HG03565 (cell line): ENCODE measurements around the gene OR56A3.
A peak's percentile ranks its signal among the peaks of the same experiment; 100 is the strongest.
"Not testable (repeated sequence)": the region's sequence is repeated elsewhere in the genome, so short reads cannot be mapped to it uniquely, and the experiment has no call there.

ENCODE experiments used
- ATAC-seq: cut with Tn5 transposase; IDR thresholded peaks from one replicate; pipeline ENCODE4 v1.9.1; 2021; ENCODE audit warnings: mild to moderate bottlenecking, moderate library complexity; ENCODE audit not compliant: unreplicated experiment

Gene OR56A3, protein sequence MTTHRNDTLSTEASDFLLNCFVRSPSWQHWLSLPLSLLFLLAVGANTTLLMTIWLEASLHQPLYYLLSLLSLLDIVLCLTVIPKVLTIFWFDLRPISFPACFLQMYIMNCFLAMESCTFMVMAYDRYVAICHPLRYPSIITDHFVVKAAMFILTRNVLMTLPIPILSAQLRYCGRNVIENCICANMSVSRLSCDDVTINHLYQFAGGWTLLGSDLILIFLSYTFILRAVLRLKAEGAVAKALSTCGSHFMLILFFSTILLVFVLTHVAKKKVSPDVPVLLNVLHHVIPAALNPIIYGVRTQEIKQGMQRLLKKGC

GRCh38 chr11:5941951-5942350 lies at the start of gene OR56A3:
OR56A3 (plus strand) TSS chr11:5942251; CDS start chr11:5947347, 5,096 bp downstream.
- ATAC-seq = no peak

GRCh38 chr11:5892908-5893307 lies 49.1 kb upstream of the OR56A3 start, which contains the start of gene OR52E5:
OR52E5 (plus strand) TSS chr11:5893208; CDS start chr11:5900777, 7,569 bp downstream.
- ATAC-seq = no peak

DNA sequence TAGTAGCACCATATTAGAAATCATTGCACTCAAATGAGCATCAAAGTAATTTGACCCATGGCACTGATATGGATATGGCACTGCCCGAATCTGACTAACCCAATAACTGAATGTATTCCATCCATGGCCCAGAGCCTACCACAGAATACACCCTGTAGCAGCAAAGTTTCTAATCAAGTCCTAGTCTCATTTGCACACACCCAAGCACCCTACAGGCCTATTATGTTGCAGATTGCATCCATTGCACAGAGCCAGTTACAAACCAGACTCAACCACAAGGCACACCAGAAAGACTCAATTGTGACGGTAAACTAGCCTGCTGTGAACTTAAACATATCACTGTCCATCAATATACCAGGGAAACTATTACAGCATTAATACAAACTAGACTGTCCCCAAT lies 42.5 kb upstream of the OR56A3 start:
- no peak for ATAC-seq

- no peak for ATAC-seq
These were observed 31.5 kb upstream of the OR56A3 start for GRCh38 chr11:5910540-5910939.

- ATAC-seq = peak; percentile 84
These were observed 19.2 kb upstream of the OR56A3 start for GRCh38 chr11:5922749-5923426.

DNA sequence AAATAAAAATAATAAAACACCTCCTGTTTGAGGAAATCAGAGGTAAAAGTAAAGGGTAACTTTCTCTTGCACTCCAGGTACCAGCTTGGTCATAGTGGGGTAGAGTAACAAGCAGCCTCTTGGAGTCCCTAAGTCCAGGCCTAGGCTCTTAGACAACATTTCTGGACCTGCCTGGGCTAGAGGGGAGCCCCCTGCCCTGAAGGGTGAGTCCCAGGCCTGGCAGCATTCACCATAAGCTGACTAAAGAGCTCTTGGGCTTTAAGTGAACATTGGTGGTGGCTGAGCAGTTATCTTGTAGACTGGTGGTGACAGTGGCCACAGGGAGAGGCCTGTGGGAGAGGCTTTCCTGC lies 18.6 kb upstream of the OR56A3 start:
- peak; percentile 25 for ATAC-seq

- ATAC-seq = peak; percentile 14
These were observed 18.3 kb upstream of the OR56A3 start for GRCh38 chr11:5923794-5924193.

DNA sequence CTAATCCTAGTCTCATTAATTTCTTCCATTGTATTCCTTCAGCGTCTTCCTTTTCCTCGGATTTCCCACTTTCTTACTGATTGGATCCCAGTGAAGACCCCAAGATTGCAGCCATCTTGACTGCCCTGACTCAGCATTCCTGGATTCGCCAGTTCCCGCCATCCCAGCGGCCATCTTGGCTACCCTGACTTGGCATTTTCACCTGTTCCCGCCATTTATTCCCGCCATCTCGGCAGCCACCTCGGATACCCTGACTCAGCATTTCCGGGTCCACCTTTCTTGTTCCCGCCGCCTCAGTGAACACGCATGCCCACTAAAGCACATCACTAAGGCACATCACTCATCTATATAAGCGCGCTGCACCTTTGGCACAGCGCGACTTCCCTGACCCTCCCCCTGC lies 13.8 kb upstream of the OR56A3 start:
- ATAC-seq = no peak

GRCh38 chr11:5928811-5929210 lies 13.2 kb upstream of the OR56A3 start:
- ATAC-seq = no peak

DNA sequence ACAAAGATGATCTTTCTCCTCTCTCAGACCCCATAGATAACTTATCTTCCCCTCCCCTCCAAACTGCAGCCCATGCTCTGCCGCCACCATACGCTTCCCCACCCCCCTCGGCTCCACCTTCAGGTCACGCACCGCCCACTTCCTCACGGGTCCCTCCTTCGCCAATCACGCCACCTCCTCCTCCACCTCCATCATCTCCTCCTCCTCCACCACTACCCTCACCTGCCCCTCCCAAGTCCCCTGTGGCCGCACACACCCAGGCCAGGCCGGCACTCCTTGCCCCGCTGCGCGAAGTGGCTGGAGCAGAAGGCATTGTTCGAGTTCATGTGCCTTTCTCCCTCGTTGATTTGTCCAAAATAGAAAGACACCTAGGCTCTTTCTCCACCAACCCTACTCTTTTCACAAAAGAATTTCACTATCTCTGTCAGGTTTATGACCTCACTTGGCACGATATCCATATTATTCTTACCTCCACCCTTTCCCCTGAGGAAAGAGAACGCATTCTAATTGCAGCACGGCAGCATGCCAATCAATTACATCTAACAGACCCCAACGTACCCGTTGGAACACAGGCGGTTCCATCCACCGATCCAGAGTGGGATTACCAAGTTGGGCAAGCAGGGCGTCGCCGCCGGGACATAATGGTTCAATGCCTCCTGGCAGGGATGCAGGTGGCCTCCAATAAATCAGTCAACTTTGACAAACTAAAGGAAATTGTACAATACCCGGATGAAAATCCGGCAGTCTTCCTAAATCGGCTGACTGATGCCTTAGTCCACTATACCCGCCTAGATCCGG lies 12.3 kb upstream of the OR56A3 start:
- no peak for ATAC-seq

- ATAC-seq = no peak
These were observed 11.4 kb upstream of the OR56A3 start for GRCh38 chr11:5930614-5931013.

- ATAC-seq = no peak
These were observed 11.0 kb upstream of the OR56A3 start for GRCh38 chr11:5931061-5931460.

GRCh38 chr11:5932671-5933070 lies 9.4 kb upstream of the OR56A3 start:
- no peak for ATAC-seq

DNA sequence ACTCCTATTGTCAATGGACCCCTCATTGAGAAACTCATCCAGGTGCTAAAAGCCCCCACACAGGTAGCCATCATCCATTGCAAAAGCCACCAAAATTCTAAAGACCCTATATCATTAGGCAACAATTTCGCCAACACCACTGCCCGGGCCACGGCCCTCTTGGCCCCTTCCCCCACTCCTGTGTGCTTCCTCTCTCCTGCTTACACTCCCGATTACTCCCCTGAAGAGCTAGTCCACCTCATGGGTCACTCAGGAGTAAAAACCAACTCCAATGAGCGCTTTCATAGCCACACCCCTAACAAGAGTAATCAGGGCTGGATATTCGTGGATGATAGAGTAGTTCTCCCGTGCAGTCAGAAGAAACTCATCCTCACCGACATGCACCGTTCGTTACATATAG lies 8.9 kb upstream of the OR56A3 start:
- ATAC-seq = no peak

DNA sequence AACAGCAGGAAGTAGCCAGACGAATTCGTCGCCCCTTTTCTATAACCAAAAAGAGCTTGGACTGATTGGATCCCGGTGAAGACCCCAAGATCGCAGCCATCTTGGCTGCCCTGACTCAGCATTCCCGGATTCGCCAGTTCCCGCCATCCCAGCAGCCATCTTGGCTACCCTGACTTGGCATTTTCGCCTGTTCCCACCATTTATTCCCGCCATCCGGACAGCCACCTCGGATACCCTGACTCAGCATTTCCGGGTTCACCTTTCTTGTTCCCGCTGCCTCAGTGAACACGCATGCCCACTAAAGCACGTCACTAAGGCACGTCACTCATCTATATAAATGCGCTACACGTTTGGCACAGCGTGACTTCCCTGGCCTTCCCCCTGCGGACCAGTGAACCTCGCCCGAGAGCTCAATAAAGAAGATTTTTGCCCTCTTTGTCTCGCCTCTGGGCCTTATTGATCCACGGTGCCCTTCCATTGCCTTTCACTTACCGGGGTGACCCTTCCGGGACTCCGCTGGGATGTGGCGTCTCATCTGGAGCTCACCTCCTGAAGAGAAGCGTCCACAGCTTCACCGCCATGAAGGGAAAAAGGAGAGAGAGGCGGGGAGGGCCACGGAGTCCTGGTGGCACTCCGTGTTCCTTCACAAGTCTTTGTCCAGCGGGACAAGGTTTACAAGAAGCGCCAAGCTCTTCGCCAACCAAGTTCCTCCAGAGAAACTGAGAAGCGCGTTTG lies 4.0 kb upstream of the OR56A3 start:
- ATAC-seq = no peak

GRCh38 chr11:5938603-5938965 lies 3.5 kb upstream of the OR56A3 start:
- no peak for ATAC-seq

DNA sequence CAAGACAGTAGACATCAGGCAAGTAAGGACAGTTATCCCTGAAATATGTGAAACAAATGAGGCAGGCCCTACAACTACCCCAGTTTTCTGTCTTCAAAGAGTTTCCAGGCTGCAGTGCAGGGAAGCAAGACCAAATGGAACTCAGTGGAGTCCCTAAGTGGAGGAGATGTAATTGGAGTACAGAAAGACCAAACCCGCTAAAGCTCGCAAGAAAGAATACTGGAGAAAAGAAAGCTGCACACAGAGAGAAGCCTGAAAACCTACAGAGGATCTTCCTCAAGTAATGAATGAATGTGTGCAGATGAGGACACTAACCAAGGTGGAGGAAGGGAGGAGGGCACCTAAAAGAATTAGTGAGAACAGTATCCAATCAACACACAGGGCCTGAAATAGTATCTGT lies 1.3 kb upstream of the OR56A3 start:
- no peak for ATAC-seq

DNA sequence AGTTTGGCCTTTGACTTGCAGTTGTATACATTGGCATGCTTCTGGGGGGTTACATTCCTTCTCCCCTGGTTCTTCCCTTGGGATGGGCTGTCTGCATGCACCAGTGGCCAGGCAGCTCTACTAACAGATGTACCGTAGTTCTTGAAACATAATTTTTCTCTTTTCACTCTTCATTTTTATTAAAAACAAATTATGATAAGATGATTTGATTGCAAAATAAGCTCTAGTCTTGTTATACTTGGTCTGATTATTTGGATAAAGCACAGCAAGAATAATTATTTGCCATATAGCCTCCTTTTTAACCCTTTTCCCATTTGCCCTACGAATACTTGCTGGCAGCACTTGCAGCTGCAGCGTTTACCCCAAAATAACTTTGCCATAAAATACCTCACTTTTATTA lies 13.5 kb downstream of the OR56A3 start:
- no peak for ATAC-seq

- not testable (repeated sequence) for ATAC-seq
These were observed 18.8 kb downstream of the OR56A3 start for GRCh38 chr11:5960704-5961320.

- ATAC-seq = no peak
These were observed 24.9 kb downstream of the OR56A3 start for GRCh38 chr11:5966958-5967357.

- ATAC-seq = no peak
These were observed 25.7 kb downstream of the OR56A3 start for GRCh38 chr11:5967708-5968107.
